GM12878 (cell line): ENCODE results near the gene MAP1LC3A. TPM values are rescaled to one million over a fixed set of nuclear protein-coding genes. Genes with fewer than 3 reads are reported as not detected.
"Not testable (repeated sequence)": the region's sequence is repeated elsewhere in the genome, so short reads cannot be mapped to it uniquely, and the experiment has no call there.

Experiments used
- ATAC-seq: fragments of 200-7000 bp; cut with Tn5 transposase; 3 replicates; pipeline ENCODE4 v1.9.1; 2020; ENCODE audit warnings: mild to moderate bottlenecking, moderate library complexity
- BruUV-seq: library from RNA; stranded (reverse); fragments of 400-500 nt; replicated peaks from 2 replicates; lab custom pipeline; 2021; lab: Mats Ljungman, UMichigan
- CTCF ChIA-PET: fragments of 300-600 bp; sonication (Branson Sonifier 250); formaldehyde crosslinking; extraction: SDS; loops from one replicate; lab custom pipeline; 2021; ENCODE audit warnings: inconsistent platforms; lab: Yijun Ruan, JAX
- POLR2A ChIA-PET: fragments of 350-600 bp; formaldehyde crosslinking; extraction: SDS; loops from one replicate; lab custom pipeline; 2021; ENCODE audit warnings: inconsistent platforms; lab: Charles Lee
- RAD21 ChIA-PET: fragments of 300-600 bp; sonication (Branson Sonifier 250); formaldehyde crosslinking; loops from one replicate; lab custom pipeline; 2023; ENCODE audit warnings: antibody characterized with exemption; ENCODE audit not compliant: unreplicated experiment; lab: Charles Lee
- SMC1A ChIA-PET: fragments of 300-600 bp; sonication (Branson Sonifier 250); formaldehyde crosslinking; loops from one replicate; lab custom pipeline; 2023; ENCODE audit not compliant: unreplicated experiment, uncharacterized antibody; lab: Charles Lee
- DNase-seq: peaks from one replicate; pipeline ENCODE4 v3.0.0-alpha.2; 2011; ENCODE audit warnings: low read depth, low spot score
- FAIRE-seq: peaks from 3 replicates; lab custom pipeline; 2011; peaks lifted over from hg19 to GRCh38; lab: Jason Lieb, UNC
- H2AFZ ChIP-seq: 2 replicates; pipeline ENCODE4 v1.6.0; 2011; ENCODE audit warnings: low read depth, low read length, control low read depth; ENCODE audit not compliant: control insufficient read depth
- H3K27ac ChIP-seq: 2 replicates; pipeline ENCODE4 v1.5.1; 2011; ENCODE audit warnings: control low read depth; ENCODE audit not compliant: control insufficient read depth, insufficient read depth
- H3K27me3 ChIP-seq, 2 experiments: replicated peaks in 1 of 2; 2 replicates each; pipeline versions ENCODE4 v1.6.0 to v1.6.1; 2011; ENCODE audit warnings: low read length in 1 of 2; ENCODE audit not compliant: control insufficient read depth in 2 of 2, insufficient read depth in 2 of 2
- H3K36me3 ChIP-seq, 2 experiments: 2 replicates each; pipeline ENCODE4 v1.5.1; 2011; ENCODE audit warnings: low read length in 1 of 2; ENCODE audit not compliant: control insufficient read depth in 2 of 2, insufficient read depth in 2 of 2
- H3K4me1 ChIP-seq: 2 replicates; pipeline ENCODE4 v1.6.1; 2011; ENCODE audit warnings: mild to moderate bottlenecking, low read length, moderate library complexity, mixed read lengths; ENCODE audit not compliant: control insufficient read depth, insufficient read depth
- H3K4me2 ChIP-seq: 2 replicates; pipeline ENCODE4 v1.6.0; 2011; ENCODE audit warnings: control low read depth; ENCODE audit not compliant: control insufficient read depth, insufficient read depth
- H3K4me3 ChIP-seq: fragments of 200-600 bp; sonication (generic); 2 replicates; pipeline ENCODE4 v1.5.1; 2016
- H3K79me2 ChIP-seq: 2 replicates; pipeline ENCODE4 v1.6.0; 2011; ENCODE audit warnings: low read length; ENCODE audit not compliant: control insufficient read depth, insufficient read depth
- H3K9ac ChIP-seq: 2 replicates; pipeline ENCODE4 v1.8.0; 2011; ENCODE audit warnings: low read length, control low read depth, mixed read lengths; ENCODE audit not compliant: control insufficient read depth, insufficient read depth
- H3K9me3 ChIP-seq: replicated peaks from 3 replicates; pipeline ENCODE4 v1.5.1; 2011; ENCODE audit warnings: mild to moderate bottlenecking, low read length; ENCODE audit not compliant: control insufficient read depth, insufficient read depth
- H4K20me1 ChIP-seq: 2 replicates; pipeline ENCODE4 v1.6.0; 2011; ENCODE audit not compliant: control insufficient read depth, insufficient read depth
- PML ChIP-seq: IDR thresholded peaks from 2 replicates; pipeline ENCODE4 v1.6.1; 2012; ENCODE audit warnings: low read length, inconsistent platforms
- RELA ChIP-seq: fragments of 450-650 bp; IDR thresholded peaks from 2 replicates; pipeline ENCODE4 v1.8.0; 2014; ENCODE audit warnings: borderline replicate concordance; ENCODE audit not compliant: partially characterized antibody
- TARDBP ChIP-seq: IDR thresholded peaks from 2 replicates; pipeline ENCODE4 v1.6.1; 2016; ENCODE audit warnings: borderline replicate concordance
- WGBS: methylation state at CpG from one replicate; pipeline ENCODE4 v1.1.6; 2016; ENCODE audit warnings: low lambda C conversion rate; ENCODE audit not compliant: insufficient replicate concordance, insufficient coverage; ENCODE audit errors: missing lambda C conversion rate; 5-methylcytosine and 5-hydroxymethylcytosine counted together
- in situ Hi-C: fragments of 300-500 bp; cut with MboI; formaldehyde crosslinking; loops from 9 replicates; pipeline ENCODE4 v1.14.3; 2018; ENCODE audit warnings: mixed read lengths
- intact Hi-C: fragments of 100-400 bp; cut with micrococcal nuclease; formaldehyde crosslinking; loops from one replicate; pipeline ENCODE4 v1.14.2; 2022; ENCODE audit not compliant: unreplicated experiment
- polyA plus RNA-seq, 11 experiments: library from polyadenylated mRNA; depleted of rRNA in 4 of 11; unstranded in 6 of 11; stranded (reverse) in 5 of 11; fragments of >200 nt; fragmentation: Nextera tagmentation in 4 of 11; fragmentation: Illumina TruSeq in 1 of 11; extraction: Ambion mirVana in 4 of 11; extraction: Trizol in 1 of 11; gene quantifications; 1 replicate in 1 of 11; 2 replicates in 10 of 11; pipeline versions ENCODE4 v1.2.1 to v1.2.3, GENCODE V29; 2011 to 2016; ENCODE audit warnings: inconsistent platforms in 2 of 11, missing spikeins in 2 of 11, low read depth in 1 of 11
- total RNA-seq, 4 experiments: library from RNA; depleted of rRNA in 3 of 4; stranded (reverse); fragments of >200 nt in 3 of 4; fragmentation: Illumina TruSeq in 1 of 4; extraction: Trizol in 1 of 4; gene quantifications; 2 replicates each; pipeline versions ENCODE4 v1.2.1 to v1.2.3, GENCODE V29; 2013 to 2021

MAP1LC3A gene
- total and polyA plus RNA-seq, 10 of the 15 experiments (the other 5 are each of a cell fraction or from before 2014, with no cell fraction given): 0.27 to 1.2 (median 0.39) TPM; not detected in 4

- TF ChIP-seq PML (no peak), TARDBP (no peak), RELA (no peak)
These were observed 45.5 kb upstream of the MAP1LC3A start (continued) for GRCh38 chr20:34512955-34513419.

GRCh38 chr20:34514034-34514433 lies 44.5 kb upstream of the MAP1LC3A start:
- CTCF ChIA-PET: interaction anchor here (1.0 to 5.3 kb wide), 3 partner anchors 19 to 201 kb away, joined by 4 to 61 read pairs (median 5); no protein-coding TSS in a partner anchor
- peaks cover 24% of the 10 kb centered on the region for H3K79me2 ChIP-seq
- H2AFZ ChIP-seq, DNase-seq, H3K9ac ChIP-seq, H4K20me1 ChIP-seq, H3K4me2 ChIP-seq, in situ Hi-C loops, intact Hi-C loops, ATAC-seq, FAIRE-seq, H3K36me3 ChIP-seq, H3K27me3 ChIP-seq, H3K4me1 ChIP-seq, BruUV-seq, H3K9me3 ChIP-seq, H3K4me3 ChIP-seq, H3K27ac ChIP-seq: not testable (repeated sequence)
- SMC1A ChIA-PET: interaction anchor here (1.5 to 1.8 kb wide), 2 partner anchors 9 to 26 kb away, joined by 4 to 6 read pairs; no protein-coding TSS in a partner anchor
- POLR2A ChIA-PET: interaction anchor here (1.4 kb wide), 1 partner anchor 151 kb away, joined by 3 read pairs; the partner anchor contains the start of gene ITCH
- WGBS: 95% methylated on average over 17 of the region's 17 CpGs
- RAD21 ChIA-PET: interaction anchor here (1.8 kb wide), 1 partner anchor 36 kb away, joined by 5 read pairs; no protein-coding TSS in a partner anchor
